Ascending aorta (tissue), 2 donors: ENCODE results near the gene MKKS. TPM values are rescaled to one million over a fixed set of nuclear protein-coding genes. Genes with fewer than 3 reads are reported as not detected.

Experiments
- DNase-seq, 2 donors: peaks; one replicate each; pipeline ENCODE4 v3.0.0-alpha.2; 2019; ENCODE audit warnings: low spot score in 2 of 2
- H3K27ac ChIP-seq, 2 donors: fragments of 200-600 bp; sonication (generic); one replicate each; pipeline ENCODE4 v1.5.1; 2016 to 2017; ENCODE audit warnings: mild to moderate bottlenecking in 1 of 2
- H3K27me3 ChIP-seq: fragments of 200-600 bp; sonication (generic); one replicate; pipeline ENCODE4 v1.5.1; 2017
- H3K36me3 ChIP-seq, 2 donors: fragments of 200-600 bp; sonication (generic); one replicate each; pipeline ENCODE4 v1.5.1; 2016
- H3K4me1 ChIP-seq, 2 donors: fragments of 200-600 bp; sonication (generic); one replicate each; pipeline ENCODE4 v1.5.1; 2016 to 2017; ENCODE audit warnings: mild to moderate bottlenecking in 1 of 2
- H3K4me3 ChIP-seq, 2 donors: fragments of 200-600 bp; sonication (generic); one replicate each; pipeline ENCODE4 v1.5.1; 2016 to 2017; ENCODE audit warnings: mild to moderate bottlenecking in 1 of 2
- H3K9me3 ChIP-seq, 2 donors: fragments of 200-600 bp; sonication (generic); one replicate each; pipeline ENCODE4 v1.5.1; 2016
- intact Hi-C: fragments of 100-400 bp; cut with DNase I; formaldehyde crosslinking; loops from one replicate; pipeline ENCODE4 v1.15.1; 2023
- total RNA-seq: library from RNA; depleted of rRNA; stranded (reverse); fragments of >200 nt; gene quantifications from one replicate; pipeline ENCODE4 v1.1.0, GENCODE V29; 2016
- TF ChIP-seq, protein P1 (sequence below), 3 experiments: fragments of 200-600 bp in 2 of 3; fragments of 450-650 bp in 1 of 3; sonication (generic) in 2 of 3; IDR thresholded peaks; one replicate each; pipeline ENCODE4 v1.5.1; 2016 to 2019; ENCODE audit warnings: antibody characterized with exemption in 3 of 3, mild to moderate bottlenecking in 1 of 3, moderate library complexity in 1 of 3

MKKS gene
- total RNA-seq, 1 donor from 2014 or later: 7.3 TPM

DNA sequence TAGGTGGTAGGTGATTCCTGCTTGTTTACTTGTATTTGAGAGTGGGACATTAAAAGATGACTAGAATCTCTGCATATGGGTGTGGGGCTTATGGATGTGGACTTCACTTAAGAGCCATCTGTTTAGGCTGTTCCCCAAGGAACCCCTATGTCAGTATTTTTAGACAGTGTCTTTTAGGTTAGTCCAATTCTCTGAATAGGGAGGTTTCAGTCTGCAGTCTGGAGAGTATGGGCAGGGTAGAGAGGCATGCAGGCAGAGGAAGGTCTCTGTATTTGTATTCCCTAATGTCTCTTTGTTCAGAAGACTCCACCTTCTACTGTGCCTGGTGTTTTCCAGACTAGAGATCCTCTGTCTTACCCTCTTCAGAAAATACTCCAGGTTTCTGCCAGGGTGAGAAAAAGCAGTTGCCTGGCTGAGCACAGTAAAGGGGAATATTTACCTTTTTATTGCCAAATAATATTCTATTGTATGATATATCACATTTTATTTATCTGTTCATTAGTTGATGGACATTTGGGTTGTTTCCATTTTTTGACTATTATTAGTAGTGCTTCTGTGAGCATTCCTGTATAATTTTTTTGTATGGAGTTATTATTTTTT is 20.2 kb upstream of the MKKS start:
- Histone ChIP-seq H3K36me3 (no peaks in the 10 kb centered on the region), H3K27ac (no peak overlapping the region), H3K9me3 (no peaks in the 10 kb centered on the region), H3K27me3 (no peaks in the 10 kb centered on the region), H3K4me1 (no peaks in the 10 kb centered on the region), H3K4me3 (no peak overlapping the region)
- TF ChIP-seq, protein P1, sequence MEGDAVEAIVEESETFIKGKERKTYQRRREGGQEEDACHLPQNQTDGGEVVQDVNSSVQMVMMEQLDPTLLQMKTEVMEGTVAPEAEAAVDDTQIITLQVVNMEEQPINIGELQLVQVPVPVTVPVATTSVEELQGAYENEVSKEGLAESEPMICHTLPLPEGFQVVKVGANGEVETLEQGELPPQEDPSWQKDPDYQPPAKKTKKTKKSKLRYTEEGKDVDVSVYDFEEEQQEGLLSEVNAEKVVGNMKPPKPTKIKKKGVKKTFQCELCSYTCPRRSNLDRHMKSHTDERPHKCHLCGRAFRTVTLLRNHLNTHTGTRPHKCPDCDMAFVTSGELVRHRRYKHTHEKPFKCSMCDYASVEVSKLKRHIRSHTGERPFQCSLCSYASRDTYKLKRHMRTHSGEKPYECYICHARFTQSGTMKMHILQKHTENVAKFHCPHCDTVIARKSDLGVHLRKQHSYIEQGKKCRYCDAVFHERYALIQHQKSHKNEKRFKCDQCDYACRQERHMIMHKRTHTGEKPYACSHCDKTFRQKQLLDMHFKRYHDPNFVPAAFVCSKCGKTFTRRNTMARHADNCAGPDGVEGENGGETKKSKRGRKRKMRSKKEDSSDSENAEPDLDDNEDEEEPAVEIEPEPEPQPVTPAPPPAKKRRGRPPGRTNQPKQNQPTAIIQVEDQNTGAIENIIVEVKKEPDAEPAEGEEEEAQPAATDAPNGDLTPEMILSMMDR (IDR thresholded peaks at IDR 0.05): no peak
- DNase-seq: no peak
- intact Hi-C loops: no loop called here

DNA sequence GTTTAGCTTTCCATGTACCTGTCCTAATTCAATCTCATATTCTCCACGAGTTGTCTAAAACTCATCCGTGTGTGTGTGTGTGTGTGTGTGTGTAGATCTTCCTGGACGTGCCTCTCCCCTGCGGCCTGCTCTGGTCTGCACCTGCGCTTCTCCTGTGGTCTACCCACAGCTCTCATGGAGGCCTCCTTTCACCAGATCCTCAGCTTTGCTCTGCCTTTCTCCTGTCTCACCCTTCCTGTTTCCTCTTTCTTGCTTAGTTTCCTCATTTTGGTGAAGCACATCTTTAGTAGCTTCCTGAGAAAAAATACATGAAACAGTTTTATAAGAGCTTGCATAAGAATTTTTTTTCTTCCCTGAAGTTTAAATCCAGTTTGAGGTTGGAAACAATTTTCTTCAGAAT is 19.2 kb upstream of the MKKS start:
- no peak overlapping the region for H3K27ac ChIP-seq
- no peak overlapping the region for H3K4me3 ChIP-seq
- H3K27me3 ChIP-seq: no peaks in the 10 kb centered on the region
- H3K36me3 ChIP-seq: no peaks in the 10 kb centered on the region
- H3K9me3 ChIP-seq: no peaks in the 10 kb centered on the region
- TF ChIP-seq, protein P1 (IDR thresholded peaks at IDR 0.05): no peak
- H3K4me1 ChIP-seq: no peaks in the 10 kb centered on the region
- DNase-seq: no peak
- intact Hi-C loops: no loop called here

DNA sequence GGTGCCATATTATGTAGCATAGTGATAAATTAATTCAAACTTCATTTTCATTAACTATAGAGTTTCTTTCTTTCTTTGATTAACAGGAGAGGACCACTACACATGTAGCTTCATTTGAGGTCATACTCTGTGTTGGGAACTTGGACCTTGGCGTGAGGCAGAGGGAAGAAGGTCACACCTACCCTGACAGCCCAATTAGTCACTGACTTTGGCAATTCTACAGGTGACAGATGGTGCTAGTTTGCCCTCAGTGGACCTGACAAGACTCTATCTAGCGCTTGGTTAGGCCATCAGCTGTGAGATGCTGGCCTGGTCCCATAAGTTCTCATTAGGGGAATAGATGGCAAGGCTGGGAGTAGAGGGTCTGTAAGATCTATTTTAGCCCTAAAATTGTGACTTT is 15.2 kb upstream of the MKKS start:
- no peak for DNase-seq
- H3K36me3 ChIP-seq: no peaks in the 10 kb centered on the region
- intact Hi-C loops: no loop called here
- H3K4me1 ChIP-seq: no peaks in the 10 kb centered on the region
- TF ChIP-seq, protein P1 (IDR thresholded peaks at IDR 0.05): no peak
- no peak overlapping the region for H3K27ac ChIP-seq
- no peak overlapping the region for H3K4me3 ChIP-seq
- no peaks in the 10 kb centered on the region for H3K27me3 ChIP-seq
- no peaks in the 10 kb centered on the region for H3K9me3 ChIP-seq

DNA sequence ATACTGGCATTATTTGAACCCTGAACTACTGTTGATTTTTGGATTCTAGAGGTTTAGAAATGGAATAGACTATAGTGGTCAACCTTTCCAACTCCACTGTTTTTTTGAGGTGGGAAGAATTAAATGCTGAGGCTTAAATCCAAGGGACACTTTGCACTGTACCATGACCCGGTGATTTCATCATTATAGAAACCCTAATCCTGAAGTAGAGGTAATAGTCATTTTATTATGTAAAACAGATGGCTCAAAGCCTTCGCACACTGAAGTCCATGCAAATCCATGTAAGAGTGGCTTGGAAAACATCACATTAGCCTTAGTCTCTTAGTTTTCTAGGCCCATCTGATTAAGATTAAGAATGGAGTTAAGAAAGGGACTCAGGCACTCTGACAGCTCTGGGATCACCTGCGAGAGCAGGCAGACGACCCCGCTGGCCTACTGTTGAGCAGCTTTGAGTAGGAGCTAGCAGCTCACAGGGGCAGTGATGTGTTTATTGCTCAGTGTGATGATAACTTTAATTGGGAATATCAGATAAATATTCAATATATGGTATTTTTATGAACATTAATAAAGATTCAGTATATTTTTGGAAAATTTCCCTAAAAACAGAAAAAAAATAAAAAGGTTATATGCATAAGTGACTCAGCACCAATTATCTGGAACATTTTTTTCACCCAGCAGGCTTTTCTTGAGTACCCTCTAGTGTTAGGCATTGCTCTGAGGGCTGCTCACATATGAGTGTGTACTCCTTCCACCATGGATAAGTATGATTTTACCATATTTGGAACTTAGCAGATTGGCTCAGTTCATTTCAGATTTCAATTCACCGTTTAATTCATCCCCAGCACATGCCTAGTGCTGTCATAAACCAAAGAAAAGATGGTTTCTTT is 14.5 kb upstream of the MKKS start:
- H3K4me1 ChIP-seq: no peaks in the 10 kb centered on the region
- H3K27me3 ChIP-seq: no peaks in the 10 kb centered on the region
- TF ChIP-seq, protein P1 (IDR thresholded peaks at IDR 0.05): no peak
- intact Hi-C loops: no loop called here
- no peak overlapping the region for H3K4me3 ChIP-seq
- H3K36me3 ChIP-seq: no peaks in the 10 kb centered on the region
- H3K9me3 ChIP-seq: no peaks in the 10 kb centered on the region
- DNase-seq: no peak
- no peak overlapping the region for H3K27ac ChIP-seq

DNA sequence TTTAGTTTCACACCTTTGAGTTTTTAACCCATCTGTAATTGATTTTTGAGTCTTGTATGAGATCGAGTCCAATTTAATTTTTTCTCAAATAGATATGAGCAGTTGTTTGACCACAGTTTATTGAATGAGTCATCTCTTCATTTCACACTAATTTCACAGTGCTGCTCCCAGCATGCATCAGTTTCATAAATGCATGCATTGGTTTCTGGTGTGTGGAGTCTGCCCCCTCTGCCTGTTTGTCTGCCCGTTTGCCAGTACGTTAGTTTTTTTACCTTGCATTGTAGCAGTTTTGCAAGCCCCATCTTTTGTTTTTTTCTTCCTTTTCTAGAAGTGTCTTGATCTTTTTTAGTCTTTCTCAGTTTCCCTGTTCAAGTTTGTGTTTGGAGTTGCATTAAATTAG is 13.0 kb upstream of the MKKS start:
- TF ChIP-seq, protein P1 (IDR thresholded peaks at IDR 0.05): no peak
- Histone ChIP-seq H3K9me3 (no peaks in the 10 kb centered on the region), H3K4me3 (no peak overlapping the region), H3K4me1 (no peaks in the 10 kb centered on the region), H3K36me3 (no peaks in the 10 kb centered on the region), H3K27ac (no peak overlapping the region), H3K27me3 (no peaks in the 10 kb centered on the region)
- intact Hi-C loops: no loop called here
- DNase-seq: no peak
